Sigmoid colon (tissue), 3 donors: ENCODE results near the gene LOXHD1.

ENCODE experiments used
- POLR2A ChIP-seq, 2 donors: fragments of 450-650 bp; IDR thresholded peaks; one replicate each; pipeline ENCODE4 v1.6.1; 2016; ENCODE audit warnings: antibody characterized with exemption in 2 of 2, mild to moderate bottlenecking in 2 of 2, moderate library complexity in 2 of 2
- TF ChIP-seq, protein P1 (sequence below), 4 experiments: fragments of 450-650 bp in 3 of 4; fragments of 200-600 bp in 1 of 4; IDR thresholded peaks; one replicate each; pipeline ENCODE4 v1.5.1; 2016 to 2019; ENCODE audit warnings: antibody characterized with exemption in 4 of 4, mild to moderate bottlenecking in 3 of 4, moderate library complexity in 2 of 4

DNA sequence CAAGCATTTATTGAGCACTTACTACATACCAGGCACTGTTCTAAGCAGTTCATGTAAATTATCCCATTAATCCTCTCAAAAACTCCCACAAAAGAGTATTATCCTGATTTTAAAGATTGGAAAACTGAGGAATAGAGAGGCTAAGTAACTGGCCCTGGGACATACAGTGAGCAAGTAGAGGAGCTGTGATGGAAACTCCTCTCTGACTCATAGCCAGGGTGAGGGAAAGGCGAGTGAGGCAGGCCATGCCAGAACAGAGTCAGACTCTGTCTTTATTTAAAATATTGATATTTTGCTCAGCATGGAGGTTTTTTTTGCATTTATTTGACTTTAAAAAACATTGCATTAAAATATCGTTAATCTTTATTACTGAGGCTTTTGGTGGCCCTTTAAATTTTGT is 208.0 kb downstream of the LOXHD1 start:
- no peak for TF ChIP-seq POLR2A (IDR thresholded peaks at IDR 0.05)
- TF ChIP-seq, protein P1, sequence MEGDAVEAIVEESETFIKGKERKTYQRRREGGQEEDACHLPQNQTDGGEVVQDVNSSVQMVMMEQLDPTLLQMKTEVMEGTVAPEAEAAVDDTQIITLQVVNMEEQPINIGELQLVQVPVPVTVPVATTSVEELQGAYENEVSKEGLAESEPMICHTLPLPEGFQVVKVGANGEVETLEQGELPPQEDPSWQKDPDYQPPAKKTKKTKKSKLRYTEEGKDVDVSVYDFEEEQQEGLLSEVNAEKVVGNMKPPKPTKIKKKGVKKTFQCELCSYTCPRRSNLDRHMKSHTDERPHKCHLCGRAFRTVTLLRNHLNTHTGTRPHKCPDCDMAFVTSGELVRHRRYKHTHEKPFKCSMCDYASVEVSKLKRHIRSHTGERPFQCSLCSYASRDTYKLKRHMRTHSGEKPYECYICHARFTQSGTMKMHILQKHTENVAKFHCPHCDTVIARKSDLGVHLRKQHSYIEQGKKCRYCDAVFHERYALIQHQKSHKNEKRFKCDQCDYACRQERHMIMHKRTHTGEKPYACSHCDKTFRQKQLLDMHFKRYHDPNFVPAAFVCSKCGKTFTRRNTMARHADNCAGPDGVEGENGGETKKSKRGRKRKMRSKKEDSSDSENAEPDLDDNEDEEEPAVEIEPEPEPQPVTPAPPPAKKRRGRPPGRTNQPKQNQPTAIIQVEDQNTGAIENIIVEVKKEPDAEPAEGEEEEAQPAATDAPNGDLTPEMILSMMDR (IDR thresholded peaks at IDR 0.05), result no peak
